SK-N-SH treated with all-trans-retinoic acid at 6 μM for 48 hours (cell line): ENCODE measurements around the gene MNT.

ENCODE experiments used
- ATAC-seq: fragments of 200-7000 bp; cut with Tn5 transposase; 3 replicates; pipeline ENCODE4 v1.9.1; 2020; ENCODE audit warnings: mild to moderate bottlenecking, moderate library complexity
- ARNTL ChIP-seq: fragments of 450-650 bp; formaldehyde crosslinking; IDR thresholded peaks from 2 replicates; pipeline ENCODE4 v1.5.0; 2020; ENCODE audit warnings: low read depth, mild to moderate bottlenecking, moderate library complexity, borderline replicate concordance
- BACH2 ChIP-seq: fragments of 250-450 bp; sonication (Bioruptor Pico); IDR thresholded peaks from 2 replicates; pipeline ENCODE4 v1.9.0; 2021; ENCODE audit warnings: mild to moderate bottlenecking, borderline replicate concordance
- CREB5 ChIP-seq: fragments of 250-450 bp; sonication (Bioruptor Pico); IDR thresholded peaks from 2 replicates; pipeline ENCODE4 v1.5.1; 2020; ENCODE audit warnings: low read depth, mild to moderate bottlenecking, moderate library complexity
- CSDC2 ChIP-seq: fragments of 250-450 bp; sonication (Bioruptor Pico); IDR thresholded peaks from 2 replicates; pipeline ENCODE4 v1.5.0; 2020; ENCODE audit warnings: mild to moderate bottlenecking, moderate library complexity
- CSRNP3 ChIP-seq: fragments of 250-450 bp; sonication (Bioruptor Pico); IDR thresholded peaks from 2 replicates; pipeline ENCODE4 v1.5.1; 2021; ENCODE audit warnings: mild to moderate bottlenecking, moderate library complexity
- ESRRG ChIP-seq: fragments of 250-450 bp; sonication (Bioruptor Pico); IDR thresholded peaks from 2 replicates; pipeline ENCODE4 v1.6.1; 2021; ENCODE audit warnings: mild to moderate bottlenecking
- GLIS3 ChIP-seq: fragments of 250-450 bp; sonication (Bioruptor Pico); IDR thresholded peaks from 2 replicates; pipeline ENCODE4 v1.5.0; 2020; ENCODE audit warnings: mild to moderate bottlenecking, moderate library complexity
- ISL1 ChIP-seq: fragments of 250-450 bp; sonication (Bioruptor Pico); IDR thresholded peaks from 2 replicates; pipeline ENCODE4 v2.1.2; 2022; ENCODE audit warnings: mild to moderate bottlenecking, moderate library complexity
- OSR1 ChIP-seq: fragments of 250-450 bp; sonication (Bioruptor Pico); IDR thresholded peaks from 2 replicates; pipeline ENCODE4 v1.8.0; 2022; ENCODE audit warnings: moderate library complexity, mild to moderate bottlenecking, inconsistent platforms
- PATZ1 ChIP-seq: fragments of 250-450 bp; sonication (Bioruptor Pico); IDR thresholded peaks from 2 replicates; pipeline ENCODE4 v1.8.0; 2020; ENCODE audit warnings: mild to moderate bottlenecking, moderate library complexity, borderline replicate concordance
- POU6F1 ChIP-seq: fragments of 250-450 bp; sonication (Bioruptor Pico); IDR thresholded peaks from 2 replicates; pipeline ENCODE4 v1.8.0; 2021; ENCODE audit warnings: low read depth, mild to moderate bottlenecking, moderate library complexity, borderline replicate concordance
- PPARA ChIP-seq: fragments of 250-450 bp; sonication (Bioruptor Pico); IDR thresholded peaks from 2 replicates; pipeline ENCODE4 v1.5.0; 2020; ENCODE audit warnings: mild to moderate bottlenecking, borderline replicate concordance
- SNAI2 ChIP-seq: fragments of 250-450 bp; sonication (Bioruptor Pico); IDR thresholded peaks from 2 replicates; pipeline ENCODE4 v1.5.0; 2020; ENCODE audit warnings: mild to moderate bottlenecking, moderate library complexity
- TCF4 ChIP-seq: fragments of 250-450 bp; sonication (Bioruptor Pico); IDR thresholded peaks from 2 replicates; pipeline ENCODE4 v1.8.0; 2021; ENCODE audit warnings: mild to moderate bottlenecking, moderate library complexity, borderline replicate concordance
- TOX ChIP-seq: fragments of 250-450 bp; sonication (Bioruptor Pico); IDR thresholded peaks from 2 replicates; pipeline ENCODE4 v1.8.0; 2021; ENCODE audit warnings: mild to moderate bottlenecking, moderate library complexity, borderline replicate concordance
- TSHZ2 ChIP-seq: fragments of 250-450 bp; sonication (Bioruptor Pico); IDR thresholded peaks from 2 replicates; pipeline ENCODE4 v1.5.0; 2020; ENCODE audit warnings: mild to moderate bottlenecking, moderate library complexity
- ZC3H10 ChIP-seq: fragments of 250-450 bp; sonication (Bioruptor Pico); IDR thresholded peaks from 2 replicates; pipeline ENCODE4 v1.5.1; 2021; ENCODE audit warnings: mild to moderate bottlenecking, moderate library complexity
- ZFP3 ChIP-seq: fragments of 250-450 bp; sonication (Bioruptor Pico); IDR thresholded peaks from 2 replicates; pipeline ENCODE4 v1.5.0; 2020; ENCODE audit warnings: mild to moderate bottlenecking, moderate library complexity
- ZNF565 ChIP-seq: fragments of 450-650 bp; formaldehyde crosslinking; conservative IDR thresholded peaks from 2 replicates; pipeline ENCODE4 v1.5.0; 2020; ENCODE audit warnings: low read depth, mild to moderate bottlenecking, moderate library complexity
- ZNF70 ChIP-seq: fragments of 450-650 bp; formaldehyde crosslinking; IDR thresholded peaks from 2 replicates; pipeline ENCODE4 v1.5.0; 2020; ENCODE audit warnings: mild to moderate bottlenecking, moderate library complexity
- ZNF8 ChIP-seq: fragments of 450-650 bp; formaldehyde crosslinking; IDR thresholded peaks from 2 replicates; pipeline ENCODE4 v1.5.0; 2020; ENCODE audit warnings: mild to moderate bottlenecking, moderate library complexity

The MNT gene

GRCh38 chr17:2338315-2338657, 62.6 kb downstream of the MNT start:
- no peak for ATAC-seq
- no peak for TF ChIP-seq PPARA
- no peak for TF ChIP-seq ISL1 (CRISPR knock-in tag)
- no peak for TF ChIP-seq GLIS3 (CRISPR knock-in tag)
- no peak for TF ChIP-seq ZNF70
- no peak for TF ChIP-seq ZC3H10
- TF ChIP-seq ZFP3 (CRISPR knock-in tag) = no peak
- no peak for TF ChIP-seq CSDC2
- no peak for TF ChIP-seq TSHZ2 (CRISPR knock-in tag)
- no peak for TF ChIP-seq ARNTL (CRISPR knock-in tag)
- TF ChIP-seq OSR1 = no peak

- TF ChIP-seq PPARA (no peak), TSHZ2 (CRISPR knock-in tag) (no peak), ZC3H10 (no peak), SNAI2 (no peak), ARNTL (CRISPR knock-in tag) (no peak), TCF4 (CRISPR knock-in tag) (no peak), ZNF565 (CRISPR knock-in tag) (no peak), PATZ1 (no peak), ZFP3 (CRISPR knock-in tag) (no peak), BACH2 (CRISPR knock-in tag) (no peak), CSDC2 (no peak), TOX (CRISPR knock-in tag) (no peak), ZNF8 (no peak), CSRNP3 (no peak), POU6F1 (no peak), ESRRG (CRISPR knock-in tag) (no peak), CREB5 (CRISPR knock-in tag) (no peak), ISL1 (CRISPR knock-in tag) (no peak)
- peak; percentile 57 for ATAC-seq
Observed at GRCh38 chr17:2337544-2338314, 63.1 kb downstream of the MNT start.
